HTR-8/SVneo (cell line): ENCODE data around the gene PHF3.

ENCODE experiments used
- DNase-seq: peaks from one replicate; pipeline ENCODE4 v3.0.0; 2011; ENCODE audit warnings: low spot score, mixed read lengths; ENCODE audit not compliant: insufficient read length
- FAIRE-seq: peaks from 2 replicates; lab custom pipeline; 2011; peaks lifted over from hg19 to GRCh38; lab: Jason Lieb, UNC

Gene PHF3, protein sequence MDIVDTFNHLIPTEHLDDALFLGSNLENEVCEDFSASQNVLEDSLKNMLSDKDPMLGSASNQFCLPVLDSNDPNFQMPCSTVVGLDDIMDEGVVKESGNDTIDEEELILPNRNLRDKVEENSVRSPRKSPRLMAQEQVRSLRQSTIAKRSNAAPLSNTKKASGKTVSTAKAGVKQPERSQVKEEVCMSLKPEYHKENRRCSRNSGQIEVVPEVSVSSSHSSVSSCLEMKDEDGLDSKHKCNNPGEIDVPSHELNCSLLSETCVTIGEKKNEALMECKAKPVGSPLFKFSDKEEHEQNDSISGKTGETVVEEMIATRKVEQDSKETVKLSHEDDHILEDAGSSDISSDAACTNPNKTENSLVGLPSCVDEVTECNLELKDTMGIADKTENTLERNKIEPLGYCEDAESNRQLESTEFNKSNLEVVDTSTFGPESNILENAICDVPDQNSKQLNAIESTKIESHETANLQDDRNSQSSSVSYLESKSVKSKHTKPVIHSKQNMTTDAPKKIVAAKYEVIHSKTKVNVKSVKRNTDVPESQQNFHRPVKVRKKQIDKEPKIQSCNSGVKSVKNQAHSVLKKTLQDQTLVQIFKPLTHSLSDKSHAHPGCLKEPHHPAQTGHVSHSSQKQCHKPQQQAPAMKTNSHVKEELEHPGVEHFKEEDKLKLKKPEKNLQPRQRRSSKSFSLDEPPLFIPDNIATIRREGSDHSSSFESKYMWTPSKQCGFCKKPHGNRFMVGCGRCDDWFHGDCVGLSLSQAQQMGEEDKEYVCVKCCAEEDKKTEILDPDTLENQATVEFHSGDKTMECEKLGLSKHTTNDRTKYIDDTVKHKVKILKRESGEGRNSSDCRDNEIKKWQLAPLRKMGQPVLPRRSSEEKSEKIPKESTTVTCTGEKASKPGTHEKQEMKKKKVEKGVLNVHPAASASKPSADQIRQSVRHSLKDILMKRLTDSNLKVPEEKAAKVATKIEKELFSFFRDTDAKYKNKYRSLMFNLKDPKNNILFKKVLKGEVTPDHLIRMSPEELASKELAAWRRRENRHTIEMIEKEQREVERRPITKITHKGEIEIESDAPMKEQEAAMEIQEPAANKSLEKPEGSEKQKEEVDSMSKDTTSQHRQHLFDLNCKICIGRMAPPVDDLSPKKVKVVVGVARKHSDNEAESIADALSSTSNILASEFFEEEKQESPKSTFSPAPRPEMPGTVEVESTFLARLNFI (N-terminal part only)

DNA sequence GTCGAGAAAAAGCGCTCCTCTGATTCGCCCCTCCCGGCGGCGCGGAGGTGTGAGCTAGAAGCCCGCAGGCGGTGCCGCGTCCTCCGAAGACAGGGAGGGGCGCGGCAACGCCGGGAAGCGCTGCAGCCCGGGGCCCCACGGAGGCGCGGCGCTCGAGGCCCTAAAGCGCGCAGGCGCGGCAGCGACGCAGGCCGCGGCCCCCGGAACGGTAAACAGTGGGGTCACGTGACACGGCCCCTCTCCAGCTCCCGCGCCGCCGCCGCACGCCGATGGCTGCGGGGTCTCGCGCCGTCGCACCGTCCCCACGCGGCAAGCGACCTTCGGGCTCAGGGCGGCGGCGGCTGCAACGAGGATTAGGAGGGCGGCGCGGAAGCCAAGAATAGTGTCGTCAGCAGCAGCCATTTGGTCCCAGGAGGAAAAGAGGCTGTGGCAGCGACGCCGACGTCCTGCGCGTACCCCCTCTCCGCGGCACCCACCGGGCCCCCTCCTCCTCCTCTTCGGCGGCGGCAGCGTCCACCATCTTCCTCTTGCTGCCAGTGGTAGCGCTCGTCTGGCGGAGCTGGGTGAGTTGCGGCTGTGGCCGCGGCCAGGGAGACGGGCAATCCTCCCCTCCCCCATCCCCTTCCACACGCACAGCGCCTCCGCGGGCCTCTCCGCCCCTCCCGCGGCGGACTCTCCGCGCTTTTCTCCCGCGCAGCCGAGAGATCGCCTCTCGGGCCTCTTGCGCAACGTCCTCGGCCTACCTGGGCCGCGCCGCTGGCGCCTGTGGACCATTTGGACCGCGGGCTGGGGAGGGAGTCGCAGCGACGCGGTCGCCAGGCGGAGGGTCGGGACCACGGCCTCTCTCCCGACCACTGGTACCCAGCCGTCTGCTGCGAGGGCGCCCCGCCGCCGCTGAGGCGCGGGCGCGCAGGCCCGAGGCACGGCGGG is at the start of gene PHF3:
PHF3 (plus strand) TSS at position 215 of the 930 bp plus-strand sequence. CDS start 10,750 bp downstream, outside the sequence.
- DNase-seq (peak; percentile 91), FAIRE-seq (peak; percentile 96)

DNA sequence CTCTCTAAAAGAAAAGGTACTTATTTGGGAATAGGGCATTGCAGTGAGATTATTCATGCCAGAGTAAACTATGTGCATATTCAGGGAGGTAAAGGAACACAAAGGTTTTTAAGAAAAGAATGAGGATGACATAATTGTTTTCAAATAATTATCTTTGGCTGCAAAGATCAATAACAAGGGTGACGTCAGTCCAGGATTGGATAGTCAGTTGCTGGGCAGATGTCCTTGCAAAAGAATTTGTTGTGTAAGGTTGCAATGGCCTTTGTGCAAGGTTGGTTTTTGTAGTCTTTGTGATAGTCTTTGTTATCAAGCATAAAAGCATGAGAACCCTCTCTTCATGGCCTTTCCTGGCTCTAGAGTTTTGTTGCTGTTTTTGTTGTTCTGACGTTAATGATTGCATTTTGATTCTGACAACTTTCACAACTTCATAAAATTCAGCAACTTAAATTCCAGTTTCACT is 45.6 kb upstream of the PHF3 start:
- FAIRE-seq (no peak), DNase-seq (no peak)

DNA sequence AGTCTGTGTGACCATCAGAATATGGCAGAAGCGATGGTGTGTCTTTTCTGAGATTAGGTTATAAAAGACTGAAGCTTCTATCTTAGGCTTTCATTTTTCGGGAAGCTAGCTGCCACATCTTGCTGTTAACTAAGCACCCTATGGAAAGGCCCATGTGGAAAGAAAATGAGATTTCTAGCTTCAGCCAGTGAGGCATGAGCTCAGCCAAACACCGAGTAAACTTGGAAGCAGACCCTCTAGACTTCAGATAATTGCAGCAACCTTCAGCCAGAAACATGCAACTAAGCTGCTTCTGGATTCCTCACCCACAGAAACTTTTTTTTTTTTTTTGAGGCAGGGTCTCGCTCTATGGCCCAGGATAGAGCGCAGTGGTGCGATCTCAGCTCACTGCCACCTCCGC is 42.7 kb upstream of the PHF3 start:
- FAIRE-seq, result no peak
- no peak for DNase-seq

DNA sequence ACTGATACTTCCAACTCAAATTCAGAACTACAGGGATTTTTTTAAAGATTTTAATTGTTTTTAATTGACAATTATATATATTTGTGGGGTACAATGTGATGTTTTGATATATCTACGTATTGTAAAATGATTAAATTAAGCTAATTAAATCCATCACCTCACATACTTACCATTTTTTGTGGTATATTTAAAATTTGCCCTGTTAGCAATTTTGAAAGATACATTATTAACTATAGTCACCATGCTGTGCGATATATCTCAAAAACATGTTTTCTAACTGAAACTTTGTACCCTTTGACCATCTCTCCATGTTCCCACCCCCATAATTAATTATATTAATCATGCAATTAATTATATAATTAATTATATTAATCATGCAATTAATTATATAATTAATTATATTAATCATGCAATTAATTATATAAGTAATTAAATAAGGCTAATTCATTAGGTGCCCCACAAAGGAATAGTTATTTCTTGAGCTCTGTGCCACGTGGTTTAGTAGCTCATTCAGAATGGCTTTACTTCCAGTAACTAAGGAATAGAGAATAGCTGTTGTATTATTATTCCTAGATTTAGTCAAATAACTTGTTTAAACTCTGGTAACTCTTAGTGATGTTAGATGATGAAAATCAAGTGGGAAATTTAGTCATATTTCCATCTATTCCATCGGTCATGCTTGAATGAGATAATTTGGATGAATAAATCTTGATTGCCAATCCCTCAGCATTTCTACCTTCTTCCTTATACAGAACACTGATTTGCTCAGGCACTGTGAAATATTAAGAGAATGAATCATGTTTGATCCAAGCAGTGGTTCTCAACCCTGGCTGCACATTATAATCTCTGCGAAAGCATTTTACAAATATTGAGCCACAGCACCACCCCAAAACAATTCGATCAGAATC is 38.2 kb upstream of the PHF3 start:
- no peak for FAIRE-seq

DNA sequence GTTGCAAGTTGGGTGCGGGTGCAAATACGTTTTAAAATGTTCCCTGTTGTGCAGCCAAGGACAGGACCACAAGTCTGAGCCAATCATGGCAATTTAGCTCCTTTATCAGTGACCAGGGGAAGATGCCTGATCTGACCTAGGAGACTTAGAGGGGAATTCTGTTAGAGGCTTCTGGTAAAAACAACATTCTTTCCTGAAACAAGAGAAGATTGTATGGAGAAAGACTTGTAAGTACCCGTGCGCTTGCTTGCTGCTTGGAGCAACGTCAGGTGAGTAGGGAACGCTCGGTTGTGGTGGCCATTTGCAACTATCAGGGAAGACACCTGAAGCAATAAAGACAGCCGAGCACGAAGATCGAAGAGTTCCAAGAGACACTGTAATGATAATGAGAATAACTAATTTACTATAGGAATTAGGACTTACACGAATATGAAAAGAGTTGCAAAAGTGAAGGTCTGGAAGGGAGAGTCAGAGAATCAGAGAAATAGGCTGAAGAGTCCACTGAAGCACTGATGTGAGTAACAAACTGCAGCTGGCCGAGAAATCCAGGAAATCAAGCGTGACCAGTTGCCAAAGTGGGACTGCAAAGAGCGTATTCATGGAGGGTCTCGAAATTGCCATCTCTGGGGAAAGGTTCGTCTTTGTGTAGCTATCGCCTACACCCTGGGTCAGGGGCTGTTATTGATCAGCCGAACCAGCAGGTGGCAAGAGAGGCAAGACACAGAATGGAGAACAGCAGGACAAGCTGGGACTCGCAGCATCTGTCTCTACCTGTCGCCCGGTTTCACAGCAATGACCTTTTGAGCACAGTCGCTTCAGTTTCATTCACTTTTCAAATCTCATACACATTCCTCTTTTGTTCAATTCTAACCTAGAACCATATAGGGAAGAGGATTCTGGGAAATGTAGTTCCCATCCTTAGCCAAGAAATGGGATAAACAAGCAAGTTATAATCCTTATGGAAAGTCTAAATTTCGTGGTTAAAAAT is 37.3 kb upstream of the PHF3 start:
- FAIRE-seq, result peak; percentile 74

More for the DNA sequence above, 38.2 kb upstream of the PHF3 start:
- no peak for DNase-seq

DNA sequence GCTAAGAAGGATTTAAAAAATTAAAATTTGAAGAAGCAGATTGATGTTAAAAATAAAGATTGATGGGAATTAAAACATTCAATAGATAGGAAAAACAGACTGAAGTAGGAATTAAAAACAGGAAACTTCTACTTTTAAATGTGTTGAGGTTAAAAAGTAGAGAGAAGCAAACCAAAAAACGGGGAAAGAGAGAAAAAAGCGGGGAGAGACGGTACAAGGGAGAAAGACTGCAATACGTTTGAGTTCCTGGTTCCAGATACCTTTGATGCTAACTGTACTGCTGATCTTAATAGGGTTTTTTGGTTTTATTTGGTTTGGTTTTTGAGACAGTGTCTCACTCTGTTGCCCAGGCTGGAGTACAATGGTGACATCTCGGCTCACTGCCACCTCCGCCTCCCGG is 36.4 kb upstream of the PHF3 start:
- DNase-seq (no peak), FAIRE-seq (no peak)

More for the DNA sequence above, 37.3 kb upstream of the PHF3 start:
- DNase-seq, result peak; percentile 69

DNA sequence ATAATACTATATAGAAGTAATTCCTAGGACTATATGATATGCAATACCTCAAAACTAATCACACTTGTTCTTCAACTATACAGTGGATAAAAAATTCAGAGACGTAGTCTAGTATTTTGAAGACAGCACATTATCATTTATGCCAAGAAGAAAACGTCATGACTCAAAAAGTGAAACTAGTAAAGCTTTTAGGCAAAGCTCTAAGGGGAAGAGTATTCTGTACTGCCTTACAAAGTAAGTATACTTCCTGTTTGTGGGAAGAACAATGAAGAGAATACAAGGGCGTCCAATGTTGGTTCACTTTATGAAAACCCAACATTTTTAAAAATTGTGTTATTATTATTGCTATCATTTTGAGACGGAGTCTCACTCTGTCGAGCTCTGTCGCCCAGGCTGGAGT is 35.5 kb upstream of the PHF3 start:
- DNase-seq (no peak), FAIRE-seq (no peak)

DNA sequence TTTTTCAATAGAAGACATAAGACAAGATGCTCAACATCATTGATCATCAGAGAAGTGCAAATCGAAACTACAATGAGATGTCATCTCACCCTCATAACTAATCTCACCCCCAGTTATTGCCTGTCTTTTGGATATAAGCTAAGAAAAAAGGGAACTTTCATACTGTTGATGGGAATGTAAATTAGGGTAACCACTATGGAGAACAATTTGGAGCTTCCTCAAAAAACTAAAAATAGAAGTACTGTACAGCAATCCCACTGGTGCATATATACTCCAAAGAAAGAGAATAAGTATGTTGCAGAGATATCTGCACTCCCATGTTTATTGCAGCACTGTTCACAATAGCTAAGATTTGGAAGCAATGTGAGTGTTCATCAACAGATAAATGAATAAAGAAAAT is 26.4 kb upstream of the PHF3 start:
- DNase-seq (no peak), FAIRE-seq (no peak)

DNA sequence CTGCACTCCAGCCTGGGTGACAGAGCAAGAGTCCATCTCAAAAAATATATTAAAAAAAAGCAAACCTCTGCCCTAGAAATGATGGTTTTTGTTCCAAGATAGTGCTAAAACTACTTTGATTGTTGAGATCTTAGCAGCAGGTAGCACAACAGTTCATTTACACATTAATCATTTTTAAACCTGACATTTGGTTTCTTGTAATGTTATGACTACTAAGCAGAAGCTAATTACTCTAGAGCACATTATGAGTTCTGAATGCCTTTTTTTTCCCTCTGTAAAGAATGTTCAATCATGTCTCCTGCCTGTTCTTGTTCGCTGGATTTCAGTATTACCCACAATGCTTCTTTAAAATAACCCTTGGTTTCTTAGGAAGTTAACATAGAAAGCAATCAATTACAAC is 24.7 kb upstream of the PHF3 start:
- DNase-seq (no peak), FAIRE-seq (no peak)

DNA sequence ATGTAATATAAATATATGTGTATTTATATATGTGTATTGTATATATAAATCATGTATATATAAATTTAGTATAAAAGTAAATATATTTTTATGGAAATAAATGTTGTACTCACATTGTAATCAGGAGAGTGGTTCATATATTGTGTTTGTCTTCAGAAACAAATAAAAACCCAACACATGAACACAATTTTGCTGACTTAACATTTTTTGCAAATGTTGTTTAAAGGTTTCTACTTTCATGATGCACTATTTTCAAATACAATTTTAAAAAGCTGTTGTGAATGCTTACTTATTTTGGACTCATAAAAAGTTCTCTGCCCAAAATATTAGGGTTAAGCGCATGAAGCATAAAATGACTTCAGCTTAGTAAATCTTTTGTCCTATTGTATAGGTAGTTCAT is 24.0 kb upstream of the PHF3 start:
- no peak for FAIRE-seq
- DNase-seq, result no peak

DNA sequence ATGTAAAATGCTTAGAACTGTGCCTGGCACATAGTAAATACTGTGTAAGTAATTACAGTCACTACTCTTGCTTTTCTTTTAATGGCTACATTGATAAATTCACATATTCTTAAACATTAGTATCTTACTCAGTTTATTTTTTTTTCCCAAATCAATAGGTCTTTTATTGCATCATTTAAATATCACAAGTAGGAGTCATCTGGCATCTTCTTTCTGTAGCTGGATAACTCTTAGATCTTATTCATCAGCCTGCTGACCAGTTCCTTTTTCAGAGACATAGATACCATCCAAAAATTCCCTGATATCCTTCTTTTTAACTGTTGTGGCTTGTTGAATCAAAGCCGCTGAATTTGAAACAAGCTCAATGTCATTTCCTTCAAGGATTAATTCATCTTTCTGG is 20.0 kb upstream of the PHF3 start:
- FAIRE-seq, result no peak
- no peak for DNase-seq

DNA sequence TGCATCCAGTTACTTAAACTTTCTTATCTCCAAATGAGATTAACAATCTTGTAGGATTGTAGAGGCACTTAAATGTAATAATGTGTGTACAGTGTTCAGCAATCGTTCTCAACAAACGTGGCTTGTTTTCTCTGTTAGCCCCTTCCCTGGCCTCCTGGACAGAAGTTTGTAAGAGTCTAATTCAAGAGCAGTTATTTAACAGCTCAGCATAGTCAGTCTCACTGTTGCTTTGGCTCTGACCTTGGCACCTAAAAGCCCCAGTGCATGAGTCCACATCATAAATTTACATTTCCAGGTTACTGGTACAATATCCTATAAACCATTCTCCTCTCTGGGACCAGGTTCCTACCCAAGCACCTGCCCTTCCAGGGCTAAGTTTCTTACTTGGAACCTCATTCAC is 11.5 kb upstream of the PHF3 start:
- FAIRE-seq (no peak), DNase-seq (no peak)

DNA sequence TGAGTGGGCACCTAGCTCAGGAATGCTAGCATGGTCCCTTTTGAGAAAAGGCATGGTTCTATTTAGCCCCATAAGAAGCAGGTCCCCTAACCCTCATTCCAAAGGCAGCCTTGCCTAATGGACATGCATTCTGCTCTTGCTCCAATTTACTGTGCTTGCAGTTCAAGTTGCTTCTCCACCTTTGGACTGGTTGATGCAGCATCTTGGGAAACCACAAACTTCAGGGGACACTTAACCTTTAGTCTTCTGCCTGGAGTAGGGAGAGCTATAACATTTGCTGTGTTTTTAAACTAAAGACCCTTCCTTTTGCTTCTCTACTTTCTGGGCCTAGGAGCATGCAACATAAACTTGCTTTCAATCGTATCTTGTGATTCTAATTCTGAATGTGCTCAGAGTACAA is 5.1 kb upstream of the PHF3 start:
- DNase-seq (no peak), FAIRE-seq (no peak)

DNA sequence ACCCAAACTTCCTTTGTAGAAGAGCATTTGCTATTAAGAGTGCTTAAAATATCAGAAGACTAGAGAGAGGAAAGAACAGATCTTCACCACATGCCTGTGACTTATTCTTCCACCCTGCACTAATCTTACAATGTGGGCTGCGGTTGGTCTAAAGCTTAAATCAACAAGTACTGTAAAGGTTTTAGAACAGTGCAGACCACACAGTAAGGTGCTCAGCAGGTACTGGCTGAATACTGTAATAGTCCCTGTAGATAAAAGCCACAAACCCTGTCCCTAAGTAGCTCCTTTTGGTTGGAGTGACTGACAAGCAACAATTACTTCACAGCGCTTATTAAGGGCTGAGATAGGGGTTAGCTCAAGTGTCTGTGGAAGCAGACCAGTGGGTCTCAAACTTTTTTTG is 972 bp upstream of the PHF3 start:
- FAIRE-seq (no peak), DNase-seq (no peak)

DNA sequence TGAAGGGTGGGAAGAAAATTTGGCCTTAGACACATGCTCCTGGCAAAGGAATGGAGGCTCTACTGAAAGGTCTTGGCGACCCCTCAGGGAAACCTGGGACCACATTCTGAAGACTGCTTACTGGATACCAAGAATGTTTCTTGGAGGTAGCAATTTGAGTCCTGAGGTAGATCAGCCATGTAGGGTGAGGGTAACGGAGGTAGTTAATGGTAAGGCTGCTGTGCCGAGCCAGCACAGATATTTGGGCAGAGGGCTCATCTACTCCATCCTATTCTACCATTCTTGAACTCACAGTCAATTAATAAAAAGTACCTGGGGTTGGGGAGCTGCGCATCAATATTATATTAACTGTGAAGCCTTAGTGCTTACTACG is 401 bp upstream of the PHF3 start:
- DNase-seq, result no peak
- FAIRE-seq, result no peak

DNA sequence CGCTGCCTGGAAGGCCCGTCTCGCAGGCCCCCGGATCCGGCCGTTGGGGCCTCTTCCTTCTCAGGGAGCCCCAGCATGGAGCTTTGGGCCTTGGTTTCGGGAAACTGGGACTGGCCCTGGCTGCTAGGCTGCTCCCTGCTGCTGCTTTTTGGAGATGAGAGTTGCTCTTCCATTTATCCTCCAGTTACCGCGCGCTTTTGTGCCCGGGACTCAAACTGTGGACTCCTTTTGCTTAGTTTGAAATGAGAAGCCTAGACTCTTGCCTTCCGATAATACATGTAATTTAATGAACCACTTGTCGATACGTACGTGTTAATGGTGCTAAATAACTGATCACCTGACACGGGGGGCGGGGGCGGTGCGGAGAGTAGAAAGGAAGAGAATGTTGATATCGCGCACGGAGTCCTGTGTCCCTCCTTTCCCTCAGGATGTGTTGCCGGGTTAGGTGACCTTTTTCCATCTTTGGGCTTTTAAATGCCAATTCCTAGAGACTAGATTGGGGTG is 968 bp downstream of the PHF3 start:
- DNase-seq (no peak), FAIRE-seq (peak; percentile 52)

DNA sequence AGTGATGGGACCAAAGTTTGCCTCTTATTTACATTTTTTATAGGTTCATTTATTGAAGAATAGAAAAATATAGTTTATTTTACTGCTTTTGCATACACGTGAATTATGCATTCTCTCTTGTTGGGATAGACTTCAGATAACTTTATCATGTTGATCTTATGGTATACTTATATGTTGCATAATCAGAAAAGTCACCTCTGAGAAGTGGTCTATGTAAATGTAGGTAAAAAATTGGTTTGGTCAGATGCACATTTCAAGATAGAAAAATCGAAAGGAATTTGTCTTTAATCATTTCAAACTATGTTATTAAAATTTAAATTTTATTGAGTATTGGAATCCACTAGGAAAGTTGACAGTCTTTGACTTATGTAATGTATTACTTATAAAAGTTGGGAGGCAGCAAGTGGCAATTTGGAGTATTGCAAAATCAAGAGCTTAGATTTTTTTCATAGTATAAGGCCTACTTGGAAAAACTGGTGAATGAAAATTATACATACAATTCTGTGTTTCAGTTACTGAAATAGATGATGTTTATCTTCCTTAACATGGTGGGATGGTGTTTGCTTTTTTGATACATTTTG is 2.4 kb downstream of the PHF3 start:
- FAIRE-seq (no peak), DNase-seq (no peak)
